Measurements from ENCODE around the gene NRN1L.

NRN1L gene

GRCh38 chr16:67919622-67920221 lies 35.0 kb downstream of the NRN1L start:
- DNase-seq = no peak

DNA sequence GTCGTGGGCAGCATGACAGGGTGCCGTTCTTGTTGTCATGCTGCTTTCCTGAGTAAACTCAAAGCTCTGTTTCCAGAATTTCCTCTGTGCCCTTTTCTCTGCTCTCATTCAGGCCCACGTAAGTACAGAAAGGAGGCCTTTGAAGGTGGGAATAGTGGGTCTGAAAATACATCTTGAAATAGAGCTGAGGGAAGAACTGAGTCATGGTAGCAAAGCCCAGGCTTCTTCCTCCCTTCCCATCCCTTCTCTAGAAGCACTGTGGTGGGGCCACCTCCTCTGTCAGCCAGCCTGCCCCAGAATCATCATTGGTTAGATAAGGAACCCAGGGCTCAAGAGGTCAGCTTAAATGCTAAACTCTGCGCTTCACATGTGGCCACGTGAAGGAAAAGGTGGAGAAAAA lies 37.5 kb downstream of the NRN1L start:
- no peak for DNase-seq

DNA sequence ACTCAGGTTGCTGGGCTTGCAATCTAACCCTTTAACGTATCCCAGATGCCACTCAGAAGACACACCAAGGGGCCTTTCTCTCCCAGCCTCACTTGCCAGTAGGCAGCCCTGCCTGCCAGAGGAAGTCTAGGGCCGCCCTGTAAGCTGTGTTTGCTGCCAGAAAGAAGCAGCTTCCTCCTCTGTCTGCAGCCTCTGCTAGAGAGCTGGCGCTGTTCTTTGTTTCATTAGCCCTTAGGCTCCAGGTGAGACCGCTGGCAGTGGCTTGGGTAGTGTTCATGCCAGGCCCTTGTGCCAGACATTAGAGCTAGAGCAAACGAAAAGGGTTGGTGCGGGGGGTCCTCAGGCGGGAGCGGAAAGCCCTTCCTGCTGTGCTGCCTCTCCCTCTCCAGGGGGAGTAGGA lies 38.1 kb downstream of the NRN1L start:
- no peak for DNase-seq

DNA sequence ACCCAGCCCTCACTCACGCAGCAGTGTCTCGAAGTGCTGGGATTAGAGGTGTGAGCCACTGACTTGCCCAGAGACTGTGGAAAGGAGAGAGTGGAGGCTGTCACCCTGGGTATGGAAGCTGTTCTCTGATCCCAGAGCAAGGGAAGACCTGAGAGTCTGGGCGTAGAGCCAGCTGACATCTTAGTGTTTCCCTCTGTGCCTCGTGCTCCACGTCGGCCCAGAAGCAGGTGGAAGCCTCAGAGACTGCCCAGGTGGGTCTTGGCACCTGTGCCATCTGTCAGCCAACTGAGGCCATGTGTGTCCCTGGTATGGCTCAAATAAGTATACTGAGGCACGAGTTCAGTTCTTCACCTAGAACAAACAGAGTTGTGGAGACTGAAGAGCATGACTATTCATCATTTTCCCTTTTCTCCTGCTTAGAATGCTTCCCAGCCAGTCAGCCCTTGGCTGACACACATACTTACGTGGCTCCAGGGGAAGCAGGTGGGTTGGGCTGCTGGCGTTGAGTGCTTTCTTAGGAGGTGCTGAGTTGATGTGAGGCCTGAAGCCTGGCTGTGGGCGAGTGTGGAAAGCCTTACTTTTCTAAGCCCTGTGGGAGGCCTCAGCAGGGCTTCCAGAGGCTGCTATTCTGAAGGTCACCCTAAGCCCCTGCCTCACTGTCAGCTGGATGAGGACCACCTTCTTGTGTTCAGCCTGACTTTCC lies 38.9 kb downstream of the NRN1L start:
- DNase-seq = no peak

DNA sequence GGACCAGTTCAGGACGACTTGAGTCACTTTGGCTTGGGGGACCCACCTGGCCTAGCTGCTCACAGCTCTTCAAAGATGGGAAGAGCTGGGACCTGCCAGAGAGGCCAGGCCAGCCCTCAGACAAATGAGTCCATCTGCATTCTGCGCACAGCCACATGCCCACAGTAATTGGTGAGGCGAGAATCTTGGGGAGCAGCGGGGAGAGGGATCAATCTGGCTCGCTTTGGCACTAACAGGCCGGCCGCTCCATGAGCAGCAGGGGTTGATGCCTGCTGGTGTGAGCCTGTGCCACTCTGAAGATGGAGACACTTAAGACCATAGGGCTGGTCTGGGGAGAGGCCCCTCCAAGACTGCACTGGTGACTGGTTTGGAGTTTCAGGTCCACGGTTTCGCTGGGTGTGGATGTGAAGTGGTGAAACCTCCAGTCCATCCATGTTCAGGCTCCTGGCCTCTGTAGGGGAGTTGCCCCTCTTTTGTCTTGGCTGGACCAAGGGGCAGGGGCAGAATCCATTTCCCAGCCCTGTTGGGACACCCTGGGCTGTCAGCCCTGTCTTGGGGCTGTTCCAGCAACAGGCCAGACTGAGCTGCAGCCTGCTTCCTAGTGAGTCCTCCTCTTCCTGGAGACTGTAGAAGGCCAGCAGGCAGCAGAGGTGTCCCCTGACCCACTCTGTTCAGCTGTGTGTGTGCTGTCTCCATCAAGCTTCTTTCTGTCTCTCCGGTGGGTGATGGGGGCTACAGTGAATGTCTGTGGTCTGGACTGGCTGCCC lies 39.6 kb downstream of the NRN1L start:
- DNase-seq = no peak

GRCh38 chr16:67926181-67926750 lies 41.6 kb downstream of the NRN1L start:
- DNase-seq = no peak

- no peak for DNase-seq
Observed at GRCh38 chr16:67927131-67927941, 42.7 kb downstream of the NRN1L start.

DNA sequence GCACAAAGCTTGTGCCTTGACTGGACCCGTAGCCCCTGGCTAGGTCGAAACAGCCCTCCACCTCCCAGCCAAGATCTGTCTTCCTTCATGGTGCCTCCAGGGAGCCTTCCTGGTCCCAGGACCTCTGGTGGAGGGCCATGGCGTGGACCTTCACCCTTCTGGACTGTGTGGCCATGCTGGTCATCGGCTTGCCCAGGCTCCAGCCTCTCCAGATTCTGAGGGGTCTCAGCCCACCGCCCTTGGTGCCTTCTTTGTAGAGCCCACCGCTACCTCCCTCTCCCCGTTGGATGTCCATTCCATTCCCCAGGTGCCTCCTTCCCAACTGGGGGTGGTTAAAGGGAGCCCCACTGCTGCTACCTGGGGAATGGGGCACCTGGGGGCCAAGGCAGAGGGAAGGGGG lies 43.5 kb downstream of the NRN1L start:
- DNase-seq = no peak

DNA sequence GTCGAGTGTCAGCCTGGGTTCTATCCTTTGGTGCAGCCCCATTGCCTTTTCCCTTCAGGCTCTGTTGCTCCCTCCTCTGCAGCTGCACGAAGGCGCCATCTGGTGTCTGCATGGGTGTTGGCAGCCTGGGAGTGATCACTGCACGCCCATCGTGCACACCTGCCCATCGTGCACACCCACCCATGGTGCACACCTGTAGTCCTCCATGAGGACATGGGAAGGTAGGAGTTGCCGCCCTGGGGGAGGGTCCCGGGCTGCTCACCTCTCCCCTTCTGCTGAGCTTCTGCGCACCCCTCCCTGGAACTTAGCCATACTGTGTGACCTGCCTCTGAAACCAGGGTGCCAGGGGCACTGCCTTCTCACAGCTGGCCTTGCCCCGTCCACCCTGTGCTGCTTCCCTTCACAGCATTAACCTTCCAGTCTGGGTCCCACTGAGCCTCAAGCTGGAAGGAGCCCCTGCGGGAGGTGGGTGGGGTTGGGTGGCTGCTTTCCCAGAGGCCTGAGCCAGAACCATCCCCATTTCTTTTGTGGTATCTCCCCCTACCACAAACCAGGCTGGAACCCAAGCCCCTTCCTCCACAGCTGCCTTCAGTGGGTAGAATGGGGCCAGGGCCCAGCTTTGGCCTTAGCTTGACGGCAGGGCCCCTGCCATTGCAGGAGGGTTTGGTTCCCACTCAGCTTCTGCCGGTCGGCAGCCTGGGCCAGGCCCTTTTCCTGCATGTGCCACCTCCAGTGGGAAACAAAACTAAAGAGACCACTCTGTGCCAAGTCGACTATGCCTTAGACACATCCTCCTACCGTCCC lies 44.1 kb downstream of the NRN1L start:
- DNase-seq = peak; percentile 83

GRCh38 chr16:67930191-67930590 lies 45.5 kb downstream of the NRN1L start:
- no peak for DNase-seq

DNA sequence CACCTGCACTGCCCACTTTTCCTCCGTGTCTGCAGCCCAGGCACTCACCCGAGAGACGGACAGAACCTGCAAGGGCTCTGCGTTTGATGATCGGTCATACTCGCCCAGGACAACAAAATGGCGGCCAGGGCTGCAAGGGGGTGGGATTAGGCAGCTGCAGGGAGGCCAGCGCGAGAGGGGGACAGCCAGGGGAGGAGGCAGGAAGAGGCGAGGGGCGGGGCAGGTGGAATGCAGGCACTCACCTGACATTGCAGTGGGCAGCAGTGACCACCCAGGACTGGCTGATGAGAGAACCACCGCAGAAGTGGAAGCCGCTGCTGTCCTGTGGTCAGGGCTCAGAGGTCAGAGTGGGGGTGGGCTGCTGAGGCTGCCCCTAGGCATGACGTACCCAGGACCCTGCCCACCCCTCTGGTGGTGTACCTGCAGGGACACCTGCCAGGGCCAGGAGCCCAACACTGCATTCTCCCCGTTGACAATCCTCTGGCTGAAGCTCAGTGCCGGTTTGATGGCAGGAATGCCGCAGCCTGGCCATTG lies 46.1 kb downstream of the NRN1L start:
- no peak for DNase-seq

DNA sequence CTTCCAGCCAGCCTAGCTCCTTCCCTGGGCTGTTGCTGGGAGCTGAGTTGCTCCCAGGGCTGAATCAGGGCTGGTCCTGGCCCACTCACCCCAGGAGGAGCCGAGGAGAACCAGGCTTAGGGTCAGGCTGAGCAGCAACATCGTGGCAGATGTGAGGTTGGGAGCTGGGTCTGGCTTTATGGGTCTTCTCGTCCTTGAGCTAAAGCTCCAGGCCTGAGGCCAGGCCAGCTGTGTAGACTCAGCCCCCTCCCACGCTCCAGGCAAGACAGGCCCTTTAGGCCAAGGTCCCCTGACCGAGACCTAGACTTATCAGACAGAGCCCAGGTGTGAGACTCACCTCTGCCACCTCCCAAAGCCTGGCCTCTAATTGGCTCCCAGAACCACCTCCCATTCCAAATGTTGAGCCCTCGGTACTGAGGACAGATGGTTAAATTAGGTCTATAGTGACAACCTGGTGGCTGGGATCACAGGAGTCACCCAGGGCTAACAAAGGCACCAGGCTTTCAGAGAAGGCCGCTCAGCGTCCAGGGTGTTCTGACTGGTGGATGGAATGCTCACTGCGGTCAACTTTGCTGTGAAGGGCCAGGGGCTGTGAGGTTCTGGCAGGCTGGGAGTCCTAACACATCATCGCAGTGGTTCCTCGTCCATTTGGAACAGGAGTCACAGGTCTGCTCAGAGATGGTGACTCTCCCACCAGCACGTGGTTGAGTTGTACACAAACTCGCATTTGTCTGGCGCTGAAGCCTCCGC lies 47.2 kb downstream of the NRN1L start, which contains the start of gene CTRL:
TSS of gene CTRL (minus strand) at position 151 of the 750 bp plus-strand sequence. CDS start at position 141, 10 bp downstream.
- no peak for DNase-seq

DNA sequence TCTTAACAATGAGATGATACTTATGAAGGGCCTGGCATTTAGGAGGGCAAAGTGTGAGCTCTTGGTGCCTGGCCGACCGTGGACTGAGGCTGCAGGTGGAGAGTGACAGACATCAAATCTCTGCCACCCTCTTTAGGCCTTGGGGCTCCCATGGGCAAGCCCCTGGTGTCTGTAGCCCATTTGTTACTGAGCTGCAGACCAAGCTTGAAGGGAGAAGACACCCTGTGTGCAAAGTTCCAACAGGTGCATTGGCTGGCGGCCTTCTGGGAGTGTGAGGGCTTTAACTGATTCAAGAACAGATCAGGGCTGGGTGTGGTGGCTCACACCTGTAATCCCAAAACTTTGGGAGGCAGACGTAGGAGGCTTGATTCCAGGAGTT lies 47.8 kb downstream of the NRN1L start:
- no peak for DNase-seq

DNA sequence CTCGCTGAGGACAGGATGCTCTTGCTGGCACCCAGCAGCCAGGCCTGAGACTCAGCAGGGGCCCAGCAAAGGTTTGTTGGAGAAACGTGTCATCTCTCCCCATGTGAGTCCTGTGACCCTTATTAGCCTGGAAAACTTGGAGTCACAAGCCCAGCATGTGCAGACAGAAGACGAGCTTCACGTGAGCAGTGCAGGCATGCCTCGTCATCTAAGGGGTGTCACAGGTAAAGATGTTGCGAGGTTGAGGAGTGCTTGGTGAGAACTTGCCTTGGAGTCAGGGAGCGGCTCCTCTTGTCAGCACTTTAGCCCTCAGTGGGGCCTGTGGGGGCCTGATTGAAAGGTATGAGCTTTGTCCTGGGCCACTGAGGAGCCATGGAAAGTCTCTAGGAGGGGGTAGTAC lies 49.1 kb downstream of the NRN1L start:
- no peak for DNase-seq

DNA sequence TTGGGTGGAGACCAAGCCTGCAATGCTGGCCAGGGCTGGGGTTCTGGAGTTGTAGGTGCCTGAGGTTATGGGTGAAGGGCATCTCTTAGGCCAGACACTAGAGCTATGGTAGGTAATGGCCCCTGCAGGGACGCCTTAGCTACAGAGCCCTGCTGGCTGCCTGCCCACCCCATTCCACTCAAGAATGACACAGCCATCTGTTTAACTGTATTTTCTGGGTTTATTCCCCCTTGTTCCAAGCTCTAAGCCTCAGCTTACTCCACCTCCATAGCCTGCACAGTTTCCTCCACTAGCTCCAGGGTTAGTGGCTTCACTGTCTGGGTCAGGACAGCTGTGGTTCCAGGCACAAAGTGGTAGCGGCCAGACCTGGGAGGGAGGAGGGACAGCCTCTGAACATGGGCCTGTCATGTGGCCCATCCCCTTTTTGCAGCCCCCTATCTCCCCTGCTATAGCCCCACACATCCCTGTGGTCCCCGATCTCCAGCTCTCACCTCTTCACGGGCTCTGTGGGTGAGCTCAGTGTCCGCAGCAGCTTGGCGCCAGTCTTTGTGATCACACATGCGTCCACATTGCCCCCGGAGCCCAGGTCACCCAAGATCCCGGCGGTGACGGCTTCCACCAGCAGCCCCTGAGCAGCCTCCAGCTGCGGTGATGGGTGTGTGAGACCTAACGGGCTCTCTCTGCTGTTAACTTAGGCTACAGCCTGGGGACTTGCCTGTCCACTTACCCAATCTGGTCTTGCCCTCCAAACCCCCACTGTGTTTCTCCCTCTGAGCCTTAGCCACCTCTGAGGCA lies 49.8 kb downstream of the NRN1L start:
- DNase-seq = no peak

- DNase-seq = no peak
Observed at GRCh38 chr16:67935101-67935401, 50.4 kb downstream of the NRN1L start.

DNA sequence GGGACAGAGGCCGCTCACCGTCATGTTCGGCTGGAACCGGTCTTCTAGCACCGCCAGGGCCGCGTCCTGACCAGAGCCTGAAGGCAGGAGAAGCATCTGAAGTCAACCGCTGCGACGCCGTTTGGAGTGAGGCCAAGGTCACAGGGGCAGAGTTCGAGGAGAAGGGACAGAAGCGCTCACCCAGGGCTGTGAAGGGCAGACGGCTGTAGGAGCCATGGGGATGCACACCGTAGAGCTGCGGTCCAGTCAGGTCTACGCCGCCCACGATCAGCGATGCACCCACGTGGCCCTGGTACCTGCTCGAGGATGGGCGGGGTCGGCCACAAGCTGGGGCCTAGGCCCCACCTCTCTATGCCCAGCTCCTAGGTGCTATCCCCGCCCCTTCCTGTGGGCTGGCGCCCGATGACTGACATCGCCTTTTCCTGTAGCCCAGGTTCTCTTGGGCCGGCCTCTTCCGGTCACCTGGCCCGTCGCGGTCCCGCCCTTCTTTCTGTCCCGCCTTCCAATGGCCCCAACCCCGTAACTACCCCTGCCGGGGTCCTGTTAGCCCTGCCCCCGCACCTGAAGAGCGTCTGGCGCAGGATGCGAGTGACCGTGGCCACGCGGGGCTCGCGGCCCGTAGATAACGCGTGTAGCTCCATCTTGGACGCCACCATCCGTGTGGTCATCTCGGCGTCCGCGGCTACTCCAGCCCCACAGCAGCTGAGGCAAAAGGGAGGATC lies 50.9 kb downstream of the NRN1L start:
- DNase-seq = peak; percentile 98

All from activated CD4-positive, alpha-beta T cell treated with anti-CD3 and anti-CD28 coated beads, Interleukin-10, Interleukin-2, amounts not matched to agents 100 ng/mL and 50 ng/mL, durations not matched to agents 16 hours and 8 hours (primary cell).